ENCODE data around the gene VSTM4.

The VSTM4 gene

GRCh38 chr10:49076741-49077521 is 38.4 kb downstream of the VSTM4 start:
- Histone ChIP-seq H3K9me3 (ENCODE audit: insufficient read depth, low read length, severe bottlenecking) (no peaks in the 10 kb centered on the region), H3K27me3 (ENCODE audit: insufficient read depth, low read length, poor library complexity) (no peaks in the 10 kb centered on the region), H4K20me1 (ENCODE audit: insufficient read depth, low read length) (no peaks in the 10 kb centered on the region), H3K9ac (ENCODE audit: low read depth, low read length) (no peak overlapping the region), H2AFZ (ENCODE audit: low read depth, low read length) (no peak overlapping the region), H3K79me2 (ENCODE audit: insufficient read depth, low read length) (no peaks in the 10 kb centered on the region), H3K4me1 (ENCODE audit: insufficient read depth, low read length) (no peaks in the 10 kb centered on the region), H3K4me2 (ENCODE audit: insufficient read depth, low read length) (no peak overlapping the region), H3K27ac (ENCODE audit: low read length) (no peak overlapping the region), H3K4me3 (ENCODE audit: low read depth in 1 of 2, low read length in 2 of 2) (no peak overlapping the region), H3K36me3 (ENCODE audit: insufficient read depth, low read length) (no peaks in the 10 kb centered on the region)
- DNase-seq: no peak
- TF ChIP-seq CTCF (IDR thresholded peaks at IDR 0.05; ENCODE audit: borderline replicate concordance, extremely low read depth, low read length, poor library complexity, severe bottlenecking) (no peak), EZH2 (IDR thresholded peaks at IDR 0.05; ENCODE audit: borderline replicate concordance, low read depth, low read length, severe bottlenecking) (no peak)
- no peak for ATAC-seq (ENCODE audit: insufficient read depth, low read depth)

- no peak overlapping the region for H3K9ac ChIP-seq (ENCODE audit: low read depth, low read length)
- ATAC-seq (ENCODE audit: insufficient read depth, low read depth): no peak
- no peaks in the 10 kb centered on the region for H3K4me1 ChIP-seq (ENCODE audit: insufficient read depth, low read length)
- H2AFZ ChIP-seq (ENCODE audit: low read depth, low read length): no peak overlapping the region
- no peak overlapping the region for H3K4me3 ChIP-seq (ENCODE audit: low read depth in 1 of 2, low read length in 2 of 2)
- TF ChIP-seq CTCF (IDR thresholded peaks at IDR 0.05; ENCODE audit: borderline replicate concordance, extremely low read depth, low read length, poor library complexity, severe bottlenecking) (no peak), EZH2 (IDR thresholded peaks at IDR 0.05; ENCODE audit: borderline replicate concordance, low read depth, low read length, severe bottlenecking) (no peak)
- H3K27ac ChIP-seq (ENCODE audit: low read length): no peak overlapping the region
- H4K20me1 ChIP-seq (ENCODE audit: insufficient read depth, low read length): no peaks in the 10 kb centered on the region
- H3K27me3 ChIP-seq (ENCODE audit: insufficient read depth, low read length, poor library complexity): no peaks in the 10 kb centered on the region
- H3K79me2 ChIP-seq (ENCODE audit: insufficient read depth, low read length): no peaks in the 10 kb centered on the region
- DNase-seq: no peak
- no peaks in the 10 kb centered on the region for H3K9me3 ChIP-seq (ENCODE audit: insufficient read depth, low read length, severe bottlenecking)
- no peak overlapping the region for H3K4me2 ChIP-seq (ENCODE audit: insufficient read depth, low read length)
- no peaks in the 10 kb centered on the region for H3K36me3 ChIP-seq (ENCODE audit: insufficient read depth, low read length)
Measured at GRCh38 chr10:49076319-49076718, 39.0 kb downstream of the VSTM4 start.

GRCh38 chr10:49075743-49076142 is 39.6 kb downstream of the VSTM4 start:
- Histone ChIP-seq H3K4me1 (ENCODE audit: insufficient read depth, low read length) (no peaks in the 10 kb centered on the region), H3K9me3 (ENCODE audit: insufficient read depth, low read length, severe bottlenecking) (no peaks in the 10 kb centered on the region), H3K27ac (ENCODE audit: low read length) (no peak overlapping the region), H3K36me3 (ENCODE audit: insufficient read depth, low read length) (no peaks in the 10 kb centered on the region), H3K79me2 (ENCODE audit: insufficient read depth, low read length) (no peaks in the 10 kb centered on the region), H4K20me1 (ENCODE audit: insufficient read depth, low read length) (no peaks in the 10 kb centered on the region), H3K9ac (ENCODE audit: low read depth, low read length) (no peak overlapping the region), H3K27me3 (ENCODE audit: insufficient read depth, low read length, poor library complexity) (no peaks in the 10 kb centered on the region), H3K4me3 (ENCODE audit: low read depth in 1 of 2, low read length in 2 of 2) (no peak overlapping the region), H2AFZ (ENCODE audit: low read depth, low read length) (no peak overlapping the region), H3K4me2 (ENCODE audit: insufficient read depth, low read length) (no peak overlapping the region)
- DNase-seq (no peak), ATAC-seq (ENCODE audit: insufficient read depth, low read depth) (no peak)
- no peak for TF ChIP-seq CTCF (IDR thresholded peaks at IDR 0.05; ENCODE audit: borderline replicate concordance, extremely low read depth, low read length, poor library complexity, severe bottlenecking)

Measured in DND-41 (cell line).